ENCODE results near the gene CYP27C1.
"Not testable (repeated sequence)": the region's sequence is repeated elsewhere in the genome, so short reads cannot be mapped to it uniquely, and the experiment has no call there.

The CYP27C1 gene

DNA sequence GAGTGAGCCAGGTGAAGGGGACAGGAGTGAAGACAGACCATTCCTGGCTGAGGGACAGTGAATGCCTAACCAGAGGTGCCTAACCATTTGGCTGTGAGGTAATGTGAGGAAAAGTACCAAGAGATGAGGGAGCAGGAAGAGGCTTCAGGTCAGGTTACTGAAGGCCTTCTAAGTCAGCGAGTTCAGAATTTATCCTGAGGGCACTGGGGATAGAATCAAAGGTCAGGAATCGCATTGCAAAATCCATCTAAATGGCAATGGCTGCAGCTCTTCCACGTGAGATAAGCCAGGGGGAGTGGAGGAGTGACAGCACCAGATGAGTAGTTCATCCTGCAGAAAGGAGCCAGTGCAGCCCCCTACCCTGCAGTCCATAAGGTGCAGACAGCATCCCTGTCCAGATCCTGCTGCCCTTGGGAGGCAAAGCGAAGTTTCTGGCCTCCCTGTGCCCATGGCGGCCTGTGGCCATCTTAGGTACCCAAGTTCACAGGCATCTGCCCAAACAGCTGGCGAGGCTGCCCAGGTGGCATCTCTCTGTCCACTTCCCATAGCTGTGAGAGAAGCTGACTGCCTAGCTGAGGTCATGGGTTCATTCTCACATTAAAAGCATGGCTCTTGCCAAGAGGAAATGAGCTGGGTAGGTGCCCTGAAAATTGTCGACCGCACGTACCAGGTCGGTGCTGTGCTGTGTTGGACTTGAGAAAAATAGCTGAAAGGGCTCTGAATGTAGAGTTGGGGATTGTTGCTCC, 49.5 kb downstream of the CYP27C1 start:
- DNase-seq (ENCODE audit: low spot score), result no peak

DNA sequence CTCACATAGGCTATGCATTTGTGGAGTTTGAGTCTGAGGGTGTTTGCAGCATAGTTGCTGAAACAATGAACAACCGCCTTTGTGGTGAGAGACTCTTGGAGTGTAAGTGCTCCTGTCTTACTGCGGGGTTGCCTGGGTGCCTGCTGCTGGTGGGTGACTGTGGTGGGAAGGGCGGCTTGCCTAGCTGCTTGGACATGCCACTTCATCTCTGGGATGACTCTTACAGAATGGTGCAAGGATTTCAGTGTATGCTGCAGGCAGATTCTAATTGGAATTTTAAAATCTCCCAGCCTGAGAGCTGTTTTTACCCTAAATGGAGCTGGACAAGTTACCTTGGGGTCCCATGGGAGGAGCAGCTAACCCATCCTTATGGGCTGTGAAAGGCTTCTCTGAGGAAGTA, 50.1 kb downstream of the CYP27C1 start:
- no peak for DNase-seq (ENCODE audit: low spot score)

DNA sequence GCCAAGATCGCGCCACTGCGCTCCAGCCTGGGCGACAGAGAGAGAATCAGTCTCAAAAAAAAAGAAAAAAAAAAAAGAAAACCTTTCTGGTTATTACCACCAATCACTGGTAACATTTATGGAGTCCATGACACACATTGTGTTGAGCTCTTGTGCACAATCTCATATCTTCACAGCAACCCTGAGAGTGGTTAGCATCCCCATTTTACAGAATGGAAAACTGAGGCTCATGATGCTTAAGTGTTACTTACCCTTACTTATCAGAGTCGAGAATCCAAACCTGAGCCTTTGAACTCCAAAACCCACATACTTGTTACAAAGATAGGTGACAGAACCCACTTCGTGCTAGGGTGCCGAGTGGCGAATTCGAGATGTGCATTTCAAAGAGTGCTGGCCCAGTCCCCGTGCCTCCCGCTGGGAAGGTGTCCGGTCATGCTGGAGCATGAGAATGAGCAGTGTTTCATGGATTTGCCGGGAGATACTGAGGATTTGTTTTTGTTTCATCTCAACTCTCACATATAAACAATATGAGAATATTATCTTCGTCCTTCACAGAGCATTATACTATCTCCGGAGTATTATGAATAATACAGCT, 50.9 kb downstream of the CYP27C1 start:
- DNase-seq (ENCODE audit: low spot score), result no peak

DNA sequence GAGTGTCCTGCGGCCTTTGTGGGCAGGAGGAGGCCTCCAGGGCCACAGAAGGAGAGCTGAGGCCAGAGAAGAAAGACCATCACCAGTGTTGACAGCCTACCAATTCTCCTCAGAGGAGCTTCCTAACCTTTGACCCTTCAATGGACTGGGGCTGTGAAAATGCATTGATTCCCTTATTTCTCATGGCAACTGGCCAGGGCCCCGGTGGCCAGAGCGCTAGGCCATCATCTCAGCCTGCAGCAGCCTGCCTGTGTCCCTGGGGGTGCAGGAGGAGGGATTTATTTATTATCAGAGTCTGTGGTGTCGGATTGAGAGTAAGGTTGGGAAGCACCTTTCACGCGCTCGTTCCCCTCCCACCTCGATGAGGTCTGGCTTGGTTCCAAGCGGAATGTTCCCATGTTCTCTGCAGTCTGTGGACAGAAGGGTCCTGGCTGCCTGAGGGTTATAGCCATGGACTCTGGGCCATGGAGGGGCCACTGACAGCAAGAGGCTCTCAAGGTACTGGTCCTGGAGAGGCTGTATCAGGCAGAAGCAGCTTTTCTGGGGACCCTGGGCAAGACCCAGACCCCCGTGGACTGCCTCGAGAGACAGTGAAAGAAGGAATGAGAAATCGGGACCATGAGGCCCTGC, 53.8 kb downstream of the CYP27C1 start:
- DNase-seq (ENCODE audit: low spot score), result no peak

DNA sequence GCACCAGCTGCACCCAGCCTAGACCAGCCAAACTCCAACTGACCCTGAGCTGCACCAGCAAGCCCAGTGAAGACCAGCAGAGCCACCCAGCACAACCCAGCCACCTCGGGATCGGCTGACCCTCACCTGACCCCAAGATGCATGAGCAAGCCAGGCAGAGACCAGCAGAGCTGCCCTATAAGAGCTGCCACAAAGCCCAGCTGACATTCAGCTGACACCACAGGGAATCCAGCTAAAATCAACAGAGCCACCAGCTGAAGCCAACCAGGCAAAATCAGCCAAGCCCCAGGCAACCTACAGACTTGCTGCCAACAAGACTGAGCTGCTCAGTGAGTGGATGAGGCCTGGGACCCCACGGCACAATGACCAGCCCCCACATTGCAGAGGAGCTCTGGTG, 54.6 kb downstream of the CYP27C1 start:
- no peak for DNase-seq (ENCODE audit: low spot score)

DNA sequence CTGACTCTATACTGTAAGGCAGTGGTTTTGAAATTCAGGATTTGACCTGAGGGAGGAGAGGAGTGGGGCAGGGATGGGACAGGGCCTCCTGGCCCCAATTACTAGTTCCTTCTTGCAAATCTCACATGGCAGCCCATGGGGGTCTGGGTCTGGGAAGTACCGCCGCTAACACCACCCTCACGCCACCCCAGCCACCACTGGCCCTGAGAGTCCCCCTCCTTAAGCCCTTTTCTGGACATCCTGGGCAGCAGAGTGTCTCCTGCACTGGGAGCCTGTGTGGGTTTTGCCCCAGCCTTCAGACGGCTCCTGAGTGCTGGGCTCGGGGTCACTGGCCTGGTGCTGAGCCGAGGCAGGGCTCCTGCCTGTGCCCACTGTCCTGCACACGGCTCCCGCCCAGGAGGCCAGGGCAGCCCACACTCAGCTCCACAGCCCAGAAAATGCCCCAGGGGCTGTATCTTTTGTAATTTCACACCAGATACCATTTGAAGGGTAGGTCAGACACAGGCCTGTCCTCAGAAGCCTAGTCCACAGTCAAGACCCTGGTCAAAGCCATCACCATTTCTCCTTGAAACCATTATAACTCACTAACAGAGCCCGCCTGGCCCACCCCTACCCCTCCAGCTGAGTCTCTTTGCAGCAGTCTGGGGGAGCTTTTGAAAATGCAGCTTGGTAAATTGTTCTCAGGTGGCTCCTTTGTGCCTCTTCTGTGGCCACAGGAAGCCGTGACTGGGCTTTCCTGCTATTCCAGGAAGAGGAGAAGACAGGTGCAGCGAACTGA, 55.1 kb downstream of the CYP27C1 start:
- DNase-seq (ENCODE audit: low spot score), result no peak

DNA sequence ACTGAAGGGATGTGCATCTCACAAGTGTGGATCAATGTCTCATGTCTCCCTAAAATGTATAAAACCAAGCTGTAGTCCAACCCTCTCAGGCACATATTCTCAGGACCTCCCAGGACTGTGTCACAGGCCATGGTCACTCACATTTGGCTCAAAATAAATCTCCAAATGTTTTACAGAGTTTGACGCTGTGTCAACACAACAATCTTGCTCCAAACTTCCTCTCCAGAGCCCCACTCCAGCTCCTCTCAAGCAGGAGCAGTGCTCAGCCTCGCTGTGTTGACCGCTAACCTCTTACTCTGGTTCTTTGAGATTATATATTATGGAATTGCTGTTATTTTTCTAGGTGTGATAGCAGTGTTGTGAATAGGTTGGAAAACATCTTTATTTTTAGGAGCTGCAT, 56.2 kb downstream of the CYP27C1 start:
- no peak for DNase-seq (ENCODE audit: low spot score)

DNA sequence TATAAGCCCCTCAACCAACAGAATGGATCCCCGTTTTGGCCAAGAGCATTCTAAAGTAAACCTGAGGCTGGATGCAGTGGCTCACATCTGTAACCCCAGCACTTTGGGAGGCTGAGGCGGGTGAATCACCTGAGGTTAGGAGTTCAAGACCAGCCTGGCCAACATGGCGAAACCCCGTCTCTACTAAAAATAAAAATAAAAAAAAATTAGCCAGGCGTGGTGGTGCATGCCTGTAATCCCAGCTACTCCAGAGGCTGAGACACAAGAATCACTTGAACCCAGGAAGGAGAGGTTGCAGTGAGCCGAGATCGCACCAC, 57.1 kb downstream of the CYP27C1 start:
- not testable (repeated sequence) for DNase-seq (ENCODE audit: low spot score)

DNA sequence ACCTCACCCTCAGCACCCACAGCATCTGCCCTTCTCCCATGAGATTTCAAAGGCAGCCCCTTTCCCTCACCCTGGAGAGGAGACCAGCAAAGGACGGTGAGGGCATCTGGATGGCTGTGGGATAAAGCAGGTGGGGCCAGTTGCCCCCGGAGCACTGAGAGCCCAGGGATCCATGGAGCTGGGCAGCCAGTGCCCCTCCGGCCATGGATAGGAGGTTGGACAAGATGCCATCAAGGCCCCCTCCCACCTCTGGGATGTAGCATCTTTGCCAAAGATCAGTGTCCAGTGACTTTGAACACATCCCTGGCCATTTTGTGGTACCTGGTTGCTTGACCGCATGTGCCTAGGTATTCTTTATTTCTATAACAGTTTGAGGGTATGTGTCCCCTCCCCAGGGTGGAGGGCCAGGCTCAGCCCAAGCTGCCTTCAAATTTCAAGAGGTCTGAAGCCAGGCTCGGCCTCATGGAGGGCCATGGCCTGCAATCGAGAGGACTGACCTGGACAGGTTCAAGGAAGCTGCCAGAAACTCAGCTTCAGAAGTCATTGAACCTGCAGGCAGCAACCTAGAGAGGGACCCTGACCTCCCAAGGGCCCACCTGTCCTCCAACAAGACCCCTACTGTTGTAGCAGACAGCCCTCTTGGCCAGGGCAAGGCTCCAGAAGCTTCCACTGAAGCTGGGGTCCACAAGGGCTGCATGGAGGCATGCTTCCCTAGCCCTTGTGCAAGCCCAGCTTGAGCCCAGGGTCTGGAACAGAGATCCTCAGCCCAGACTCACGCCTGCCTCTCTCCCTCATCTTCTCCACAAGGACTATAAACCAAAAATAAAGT, 57.6 kb downstream of the CYP27C1 start:
- DNase-seq (ENCODE audit: low spot score), result no peak

DNA sequence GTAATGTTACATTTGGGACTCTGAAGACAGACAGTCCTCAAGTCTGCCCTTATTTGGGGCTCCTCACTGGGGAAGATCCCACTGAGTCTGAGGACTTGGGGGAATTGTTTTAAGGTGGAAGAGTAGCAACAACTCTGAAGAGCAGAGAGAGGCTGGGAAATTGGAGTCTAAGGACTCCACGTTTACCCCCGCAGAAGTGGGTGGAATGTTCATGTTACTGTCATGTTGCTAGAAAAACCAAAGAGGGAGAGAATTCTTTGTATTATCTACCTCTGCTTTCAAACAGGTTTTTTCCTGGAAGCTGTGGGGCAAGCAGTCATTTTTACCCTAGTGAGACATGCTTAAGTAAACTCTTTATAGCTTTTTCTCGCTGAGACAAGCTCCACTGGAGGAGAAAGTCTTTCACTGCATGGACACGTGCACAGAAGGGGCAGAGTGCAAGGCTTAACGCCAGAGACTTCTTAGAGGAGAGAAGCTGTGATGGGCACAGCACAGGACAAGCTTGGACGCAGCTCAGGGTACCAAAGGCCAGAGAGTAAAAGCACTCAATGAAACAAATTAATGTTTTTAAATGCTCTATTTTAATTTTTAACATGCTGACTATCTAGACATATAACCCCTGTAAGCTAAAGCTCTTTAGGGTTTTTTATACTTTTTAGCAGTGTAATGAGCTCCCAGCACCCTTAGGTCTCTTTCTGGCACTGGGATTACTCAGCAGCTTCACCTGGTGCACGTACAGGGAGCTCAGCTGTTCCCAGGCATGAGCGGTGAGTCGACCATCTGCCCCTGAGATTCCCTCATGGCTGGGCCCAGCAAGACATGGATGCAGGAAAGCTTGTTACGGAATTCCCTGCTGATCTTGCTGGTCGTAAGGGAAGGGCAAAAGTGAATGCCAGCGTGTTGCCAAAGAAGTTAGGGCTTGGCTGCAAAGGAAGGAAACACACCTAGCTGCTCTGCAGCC, 58.6 kb downstream of the CYP27C1 start:
- no peak for DNase-seq (ENCODE audit: low spot score)

DNA sequence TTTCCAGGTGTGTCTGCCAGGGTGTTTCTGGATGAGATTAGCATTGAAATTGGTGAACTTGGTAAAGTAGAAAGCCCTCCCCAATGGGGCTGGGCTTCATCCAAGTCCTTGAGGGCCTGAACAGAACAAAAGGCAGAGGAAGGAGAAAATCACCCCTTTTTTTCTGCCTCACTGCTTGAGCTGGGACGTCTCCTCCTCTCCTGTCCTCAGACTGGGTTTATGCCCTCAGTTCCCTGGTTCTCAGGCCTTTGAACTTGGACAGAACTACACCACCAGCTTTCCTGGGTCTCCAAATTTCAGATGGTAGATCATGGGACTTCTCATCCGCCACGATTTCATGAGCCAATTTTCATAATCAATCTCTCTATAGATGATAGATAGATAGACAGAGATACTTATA, 59.4 kb downstream of the CYP27C1 start:
- no peak for DNase-seq (ENCODE audit: low spot score)

DNA sequence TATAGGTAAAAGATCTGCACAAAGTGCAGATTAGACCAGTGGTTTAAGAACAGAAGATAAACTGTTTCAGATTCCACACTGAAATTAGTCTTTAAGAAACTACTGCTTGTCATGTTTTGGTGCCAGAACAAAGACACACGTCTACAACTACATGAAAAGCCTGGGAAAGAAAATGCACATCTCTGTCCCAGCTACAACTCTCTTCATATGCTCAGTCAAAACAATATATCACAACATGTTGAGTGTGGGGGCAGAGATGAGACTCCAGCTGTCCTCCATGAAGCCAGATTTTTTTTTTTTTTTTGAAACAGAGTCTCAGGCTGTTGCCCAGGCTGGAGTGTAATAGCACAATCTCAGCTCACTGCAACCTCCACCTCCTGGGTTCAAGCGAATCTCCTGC, 60.6 kb downstream of the CYP27C1 start:
- DNase-seq (ENCODE audit: low spot score), result no peak

DNA sequence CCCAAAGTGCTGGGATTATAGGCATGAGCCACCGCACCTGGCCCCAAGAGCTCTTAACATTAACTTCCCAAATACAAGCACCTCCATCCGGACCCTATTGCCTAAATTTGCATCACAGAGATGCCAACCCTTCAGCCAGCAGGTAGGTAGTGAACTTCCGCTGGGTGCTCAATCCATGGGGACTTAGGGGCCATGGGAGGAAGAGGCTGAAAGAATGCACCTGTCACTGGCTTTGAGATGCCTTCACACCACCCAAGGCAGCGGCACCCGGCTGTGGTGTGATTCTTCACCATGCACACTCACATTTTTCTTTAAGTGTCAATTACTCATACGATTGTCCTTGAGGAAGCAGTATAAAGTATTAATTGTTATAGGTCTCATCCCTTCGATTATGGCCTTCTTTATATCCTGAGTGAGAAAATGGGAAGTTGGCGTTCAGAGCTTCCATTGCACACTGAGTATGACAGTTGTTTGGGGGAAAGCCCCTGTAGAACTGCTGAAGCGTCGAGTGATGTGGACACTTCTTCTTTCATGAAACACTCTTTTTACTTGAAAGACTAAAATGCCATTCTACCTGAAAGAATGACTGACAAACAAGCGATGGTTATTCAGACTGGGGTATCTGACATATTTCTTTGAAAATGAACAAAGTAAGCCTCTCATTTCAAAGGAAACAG, 61.3 kb downstream of the CYP27C1 start:
- no peak for DNase-seq (ENCODE audit: low spot score)

DNA sequence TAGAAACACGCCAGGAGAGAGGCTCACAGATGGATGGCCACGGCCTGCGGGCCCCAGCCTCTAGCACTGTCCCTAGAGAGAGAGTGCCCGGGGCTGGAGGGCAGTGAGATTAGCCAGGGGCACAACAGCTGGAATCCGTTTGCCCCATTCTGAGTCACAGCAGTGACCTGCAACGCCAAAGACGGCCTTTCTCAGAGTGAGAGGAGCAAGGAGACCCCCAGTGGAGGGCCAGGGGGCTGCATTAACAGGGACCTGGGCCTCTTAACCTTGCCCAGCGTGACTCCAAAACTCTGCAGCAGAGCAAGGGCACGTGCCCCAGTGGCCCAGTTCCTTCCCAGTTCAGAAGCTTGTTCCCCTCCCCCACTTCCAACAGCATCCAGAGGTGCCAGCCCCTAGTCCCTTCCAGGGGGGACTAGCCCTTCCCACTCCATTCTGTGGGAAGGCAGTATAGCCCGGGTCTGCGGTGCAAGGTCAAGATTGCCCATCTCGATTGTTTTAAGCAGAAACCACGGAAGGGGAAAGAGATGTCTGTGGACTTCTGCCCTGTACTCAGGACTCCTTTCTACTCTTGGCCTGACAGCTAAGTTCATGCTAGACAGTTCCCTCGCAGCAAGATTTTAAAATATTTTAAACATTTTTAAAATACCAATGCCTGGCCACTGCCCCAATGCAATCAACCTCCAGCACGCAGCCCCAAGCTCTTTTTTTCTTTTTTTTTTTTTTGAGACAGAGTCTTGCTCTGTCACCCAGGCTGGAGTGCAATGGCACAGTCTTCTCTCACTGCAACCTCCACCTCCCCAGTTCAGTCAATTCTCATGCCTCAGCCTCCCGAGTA, 62.2 kb downstream of the CYP27C1 start:
- no peak for DNase-seq (ENCODE audit: low spot score)

DNA sequence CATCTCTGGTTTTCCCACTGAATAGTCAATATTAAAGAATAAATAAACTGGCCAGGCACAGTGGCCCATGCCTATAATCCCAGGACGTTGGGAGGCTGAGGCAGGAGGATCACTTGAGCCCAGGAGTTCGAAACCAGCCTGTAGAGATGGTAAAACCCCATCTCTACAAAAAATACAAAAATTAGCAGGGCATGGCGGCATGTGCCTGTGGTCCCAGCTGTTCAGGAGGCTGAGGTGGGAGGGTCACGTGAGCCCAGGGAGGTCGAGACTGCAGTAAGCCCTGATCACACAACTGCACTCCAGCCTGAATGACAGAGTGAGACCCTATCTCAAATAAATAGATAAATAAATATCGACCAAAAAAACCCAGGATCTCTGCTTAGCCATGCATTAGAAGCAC, 63.0 kb downstream of the CYP27C1 start:
- DNase-seq (ENCODE audit: low spot score), result no peak

DNA sequence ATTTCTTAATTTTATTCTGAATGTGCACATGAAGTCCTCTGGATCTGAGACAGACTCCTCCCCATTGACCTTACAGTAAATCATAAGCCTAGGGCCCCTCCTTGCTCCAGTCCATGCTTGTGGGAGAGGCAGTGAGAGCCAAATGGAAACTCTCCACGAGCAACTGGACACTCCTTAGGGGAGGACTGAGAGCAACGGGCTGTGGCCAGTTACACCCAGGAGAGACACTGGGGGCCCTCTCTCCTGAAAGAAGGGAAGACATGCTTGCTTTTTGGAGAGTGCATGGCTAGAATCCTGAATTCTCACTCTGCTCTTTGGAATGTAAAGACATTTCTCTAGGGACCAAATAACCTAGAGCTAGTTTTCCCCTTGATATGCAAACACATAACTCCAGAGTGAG, 64.2 kb downstream of the CYP27C1 start:
- no peak for DNase-seq (ENCODE audit: low spot score)

DNA sequence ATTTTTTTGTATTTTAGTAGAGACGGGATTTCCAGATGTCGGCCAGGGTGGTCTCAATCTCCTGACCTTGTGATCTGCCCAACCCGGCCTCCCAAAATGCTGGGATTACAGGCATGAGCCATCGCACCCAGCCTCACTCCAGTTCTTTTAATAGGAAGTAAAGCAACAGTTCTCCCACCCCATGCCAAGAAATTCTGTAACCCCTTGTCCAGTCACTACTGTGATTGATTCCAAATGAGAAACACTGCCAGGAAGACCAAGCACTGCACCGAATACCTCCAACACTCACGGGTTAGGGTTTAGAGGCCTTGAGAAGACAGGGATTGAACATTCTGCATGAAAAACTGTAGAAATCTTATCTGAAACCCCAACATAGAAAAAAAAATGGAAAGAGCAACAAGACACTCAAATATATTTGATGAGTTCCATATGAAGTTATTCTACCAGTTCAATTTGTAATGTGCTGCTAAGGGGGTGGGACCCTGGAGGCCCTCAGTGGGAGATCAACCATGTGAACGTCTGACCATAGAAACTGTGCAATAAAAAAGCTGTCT, 65.0 kb downstream of the CYP27C1 start:
- DNase-seq (ENCODE audit: low spot score), result no peak

DNA sequence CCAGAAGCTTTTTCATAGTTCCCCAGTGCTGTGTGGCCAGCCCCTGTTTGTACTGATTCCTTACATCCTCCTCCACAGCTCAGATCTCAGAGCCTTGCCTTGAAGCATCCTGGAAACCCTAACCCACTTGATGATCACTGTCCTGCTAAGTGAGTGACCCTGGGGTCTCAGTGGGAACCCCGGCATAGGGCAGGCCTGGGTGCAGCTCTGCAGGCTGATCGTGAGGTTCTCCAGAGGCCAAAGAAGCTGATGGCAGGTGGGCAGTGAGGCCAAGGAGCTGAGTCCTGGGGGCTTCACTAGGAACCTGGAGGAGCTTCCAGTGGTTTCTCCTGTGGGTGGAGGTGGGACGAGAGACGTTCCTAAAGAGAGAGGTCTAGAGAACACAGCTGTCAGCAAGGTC, 65.7 kb downstream of the CYP27C1 start:
- DNase-seq (ENCODE audit: low spot score), result no peak

DNA sequence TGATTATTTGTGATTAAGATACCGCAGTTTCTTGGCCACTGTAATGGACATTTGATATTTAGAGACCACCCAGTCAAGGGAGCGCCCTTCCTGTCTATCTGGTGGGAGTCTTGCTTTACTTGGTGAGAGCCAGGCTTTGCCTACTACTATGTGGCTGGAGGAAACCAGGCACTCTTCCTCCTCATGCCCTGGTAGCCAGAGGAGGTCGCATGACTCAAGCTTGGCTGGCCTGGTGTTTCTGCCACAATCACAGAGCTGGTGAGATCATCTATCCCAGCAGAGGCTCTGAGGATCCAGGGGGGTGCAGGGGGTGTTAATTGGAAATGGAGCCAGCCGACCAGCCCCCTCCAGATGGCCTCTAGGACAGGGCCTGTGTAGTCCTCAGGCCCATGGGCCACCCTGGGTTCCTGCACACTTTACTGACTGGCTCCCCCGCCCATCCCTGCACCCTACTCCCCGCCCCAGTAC, 66.4 kb downstream of the CYP27C1 start:
- peak; percentile 87 for DNase-seq (ENCODE audit: low spot score)
